ENCODE data around the gene LIPC.

Gene LIPC

GRCh38 chr15:58438111-58438510 is 6.3 kb downstream of the LIPC start:
- no peak for DNase-seq

GRCh38 chr15:58438956-58439355 is 7.2 kb downstream of the LIPC start:
- DNase-seq, result peak; percentile 58

- no peak for DNase-seq
These were observed 8.5 kb downstream of the LIPC start for GRCh38 chr15:58440158-58440910.

- DNase-seq, result no peak
These were observed 9.1 kb downstream of the LIPC start for GRCh38 chr15:58440922-58441321.

GRCh38 chr15:58441376-58442070 is 9.7 kb downstream of the LIPC start:
- no peak for DNase-seq

- DNase-seq, result no peak
These were observed 10.3 kb downstream of the LIPC start for GRCh38 chr15:58442122-58442521.

- no peak for DNase-seq
These were observed 11.5 kb downstream of the LIPC start for GRCh38 chr15:58443308-58443707.

- DNase-seq, result no peak
These were observed 12.3 kb downstream of the LIPC start for GRCh38 chr15:58444056-58444455.

GRCh38 chr15:58444658-58445332 is 13.0 kb downstream of the LIPC start:
- no peak for DNase-seq

- DNase-seq, result no peak
These were observed 14.1 kb downstream of the LIPC start for GRCh38 chr15:58445865-58446264.

GRCh38 chr15:58446521-58446920 is 14.7 kb downstream of the LIPC start:
- DNase-seq, result no peak

GRCh38 chr15:58447271-58448010 is 15.7 kb downstream of the LIPC start:
- DNase-seq, result no peak

GRCh38 chr15:58448331-58448730 is 16.5 kb downstream of the LIPC start:
- no peak for DNase-seq

GRCh38 chr15:58448906-58449305 is 17.1 kb downstream of the LIPC start:
- no peak for DNase-seq

- DNase-seq, result no peak
These were observed 20.0 kb downstream of the LIPC start for GRCh38 chr15:58451826-58452225.

- no peak for DNase-seq
These were observed 21.0 kb downstream of the LIPC start for GRCh38 chr15:58452775-58453174.

- no peak for DNase-seq
These were observed 22.4 kb downstream of the LIPC start for GRCh38 chr15:58453931-58454793.

- DNase-seq, result peak; percentile 32
These were observed 23.2 kb downstream of the LIPC start for GRCh38 chr15:58454950-58455401.

- DNase-seq, result no peak
These were observed 25.7 kb downstream of the LIPC start for GRCh38 chr15:58457466-58457965.

GRCh38 chr15:58458076-58458475 is 26.3 kb downstream of the LIPC start:
- no peak for DNase-seq

GRCh38 chr15:58459045-58459444 is 27.3 kb downstream of the LIPC start:
- no peak for DNase-seq

- no peak for DNase-seq
These were observed 27.8 kb downstream of the LIPC start for GRCh38 chr15:58459560-58459959.

All from NCI-H1092 treated with DMSO at 0.1 percent for 48 hours (cell line).